HUDEP-2 (cell line): ENCODE results near the gene KAT8.

Experiments used
- DNase-seq, 76 experiments: peaks; one replicate each; lab custom pipeline; 2025; ENCODE audit not compliant: unreplicated experiment in 76 of 76; lab: John Stamatoyannopoulos, UW

KAT8 gene

GRCh38 chr16:31117384-31118222 is at the start of gene KAT8:
Gene KAT8 (plus strand): TSS chr16:31117664. CDS start chr16:31117682, 18 bp downstream.
- peak in 74 of 76 experiments; percentile 43 to 98 (median 96) for DNase-seq

GRCh38 chr16:31071861-31072260 is 45.6 kb upstream of the KAT8 start:
- DNase-seq, result no peak

- peak in 39 of 76 experiments; percentile 2 to 50 (median 20) for DNase-seq
Measured at GRCh38 chr16:31072540-31073141, 44.8 kb upstream of the KAT8 start.

GRCh38 chr16:31073142-31073969 is 44.1 kb upstream of the KAT8 start:
- DNase-seq, result peak in 71 of 76 experiments; percentile 26 to 91 (median 78)

- peak in 75 of 76 experiments; percentile 69 to 98 (median 96) for DNase-seq
Measured at GRCh38 chr16:31073970-31074813, 43.3 kb upstream of the KAT8 start, which contains the start of the genes ZNF646 and ZNF668. Gene ZNF646 (plus strand): TSS chr16:31074422. CDS start chr16:31076325, 1,903 bp downstream. Gene ZNF668 (minus strand): TSS chr16:31074240. CDS start chr16:31064459, 9,781 bp downstream.

- DNase-seq, result no peak
Measured at GRCh38 chr16:31074814-31075183, 42.7 kb upstream of the KAT8 start.

- DNase-seq, result no peak
Measured at GRCh38 chr16:31076319-31076718, 41.1 kb upstream of the KAT8 start.

- no peak for DNase-seq
Measured at GRCh38 chr16:31077024-31077423, 40.4 kb upstream of the KAT8 start.

GRCh38 chr16:31077592-31078396 is 39.7 kb upstream of the KAT8 start:
- peak in 20 of 76 experiments; percentile 4 to 44 (median 23) for DNase-seq

GRCh38 chr16:31078597-31079341 is 38.7 kb upstream of the KAT8 start:
- no peak for DNase-seq

GRCh38 chr16:31079342-31079944 is 38.0 kb upstream of the KAT8 start:
- no peak for DNase-seq

- DNase-seq, result no peak
Measured at GRCh38 chr16:31080035-31080629, 37.3 kb upstream of the KAT8 start.

- DNase-seq, result no peak
Measured at GRCh38 chr16:31080756-31081419, 36.6 kb upstream of the KAT8 start.

- DNase-seq, result no peak
Measured at GRCh38 chr16:31081428-31082351, 35.8 kb upstream of the KAT8 start.

- no peak for DNase-seq
Measured at GRCh38 chr16:31082368-31083045, 35.0 kb upstream of the KAT8 start.

GRCh38 chr16:31083081-31083480 is 34.4 kb upstream of the KAT8 start:
- no peak for DNase-seq
